Measurements from ENCODE around the gene PRKN. TPM values are rescaled to one million over a fixed set of nuclear protein-coding genes. Genes with fewer than 3 reads are reported as not detected.

PRKN gene
- total RNA-seq, 1 donor from 2014 or later, result 4.9 TPM

GRCh38 chr6:161634916-161635315, 1092.7 kb downstream of the PRKN start:
- no peak for DNase-seq (ENCODE audit: extremely low spot score in 2 of 2)
- Histone ChIP-seq H3K36me3 (no peaks in the 10 kb centered on the region), H3K27ac (no peak overlapping the region), H3K27me3 (no peaks in the 10 kb centered on the region), H3K4me1 (peaks cover 16% of the 10 kb centered on the region), H3K4me3 (no peak overlapping the region), H3K9me3 (no peaks in the 10 kb centered on the region)
- intact Hi-C loops (cut with DNase I), result no loop called here
- TF ChIP-seq, protein P1, sequence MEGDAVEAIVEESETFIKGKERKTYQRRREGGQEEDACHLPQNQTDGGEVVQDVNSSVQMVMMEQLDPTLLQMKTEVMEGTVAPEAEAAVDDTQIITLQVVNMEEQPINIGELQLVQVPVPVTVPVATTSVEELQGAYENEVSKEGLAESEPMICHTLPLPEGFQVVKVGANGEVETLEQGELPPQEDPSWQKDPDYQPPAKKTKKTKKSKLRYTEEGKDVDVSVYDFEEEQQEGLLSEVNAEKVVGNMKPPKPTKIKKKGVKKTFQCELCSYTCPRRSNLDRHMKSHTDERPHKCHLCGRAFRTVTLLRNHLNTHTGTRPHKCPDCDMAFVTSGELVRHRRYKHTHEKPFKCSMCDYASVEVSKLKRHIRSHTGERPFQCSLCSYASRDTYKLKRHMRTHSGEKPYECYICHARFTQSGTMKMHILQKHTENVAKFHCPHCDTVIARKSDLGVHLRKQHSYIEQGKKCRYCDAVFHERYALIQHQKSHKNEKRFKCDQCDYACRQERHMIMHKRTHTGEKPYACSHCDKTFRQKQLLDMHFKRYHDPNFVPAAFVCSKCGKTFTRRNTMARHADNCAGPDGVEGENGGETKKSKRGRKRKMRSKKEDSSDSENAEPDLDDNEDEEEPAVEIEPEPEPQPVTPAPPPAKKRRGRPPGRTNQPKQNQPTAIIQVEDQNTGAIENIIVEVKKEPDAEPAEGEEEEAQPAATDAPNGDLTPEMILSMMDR (IDR thresholded peaks at IDR 0.05), result no peak
- TF ChIP-seq POLR2AphosphoS5 (IDR thresholded peaks at IDR 0.05; ENCODE audit: insufficient read depth in 1 of 2, low read depth in 1 of 2), result no peak
- TF ChIP-seq POLR2A (IDR thresholded peaks at IDR 0.05), result no peak

GRCh38 chr6:161631676-161632194, 1095.8 kb downstream of the PRKN start:
- no peak for DNase-seq (ENCODE audit: extremely low spot score in 2 of 2)
- TF ChIP-seq, protein P1 (IDR thresholded peaks at IDR 0.05), result no peak
- TF ChIP-seq POLR2A (IDR thresholded peaks at IDR 0.05) (no peak), POLR2AphosphoS5 (IDR thresholded peaks at IDR 0.05; ENCODE audit: insufficient read depth in 1 of 2, low read depth in 1 of 2) (no peak)
- Histone ChIP-seq H3K9me3 (no peaks in the 10 kb centered on the region), H3K36me3 (no peaks in the 10 kb centered on the region), H3K4me3 (no peak overlapping the region), H3K4me1 (peaks cover 16% of the 10 kb centered on the region), H3K27ac (no peak overlapping the region), H3K27me3 (no peaks in the 10 kb centered on the region)
- intact Hi-C loops (cut with DNase I), result no loop called here

DNA sequence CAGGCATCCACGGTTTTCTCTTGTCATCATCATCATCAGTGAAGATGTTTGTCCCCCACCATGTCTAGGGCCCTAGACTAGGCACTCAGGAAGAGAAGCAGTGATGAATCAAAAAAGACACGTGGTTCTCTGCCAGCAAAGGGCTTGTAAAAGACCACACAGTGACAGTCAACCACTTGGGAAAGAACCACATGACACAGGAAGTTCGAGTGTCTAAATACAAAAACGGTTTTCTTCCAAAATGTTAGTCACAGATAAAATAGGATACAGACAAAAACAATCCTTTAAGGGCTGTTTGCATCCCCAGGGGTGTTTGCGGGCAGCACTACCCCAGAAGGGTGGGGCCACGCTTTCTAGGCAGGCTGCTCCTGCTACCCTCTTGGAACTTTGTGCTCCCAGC, 1096.9 kb downstream of the PRKN start:
- peaks cover 16% of the 10 kb centered on the region for H3K4me1 ChIP-seq
- H3K27ac ChIP-seq, result no peak overlapping the region
- intact Hi-C loops (cut with DNase I), result no loop called here
- no peaks in the 10 kb centered on the region for H3K36me3 ChIP-seq
- H3K27me3 ChIP-seq, result no peaks in the 10 kb centered on the region
- TF ChIP-seq, protein P1 (IDR thresholded peaks at IDR 0.05), result no peak
- TF ChIP-seq POLR2A (IDR thresholded peaks at IDR 0.05), result no peak
- no peak for TF ChIP-seq POLR2AphosphoS5 (IDR thresholded peaks at IDR 0.05; ENCODE audit: insufficient read depth in 1 of 2, low read depth in 1 of 2)
- DNase-seq (ENCODE audit: extremely low spot score in 2 of 2), result no peak
- H3K4me3 ChIP-seq, result no peak overlapping the region
- no peaks in the 10 kb centered on the region for H3K9me3 ChIP-seq

GRCh38 chr6:161626132-161626676, 1101.4 kb downstream of the PRKN start:
- H3K27ac ChIP-seq, result no peak overlapping the region
- H3K4me1 ChIP-seq, result peaks cover 15% of the 10 kb centered on the region
- H3K9me3 ChIP-seq, result no peaks in the 10 kb centered on the region
- DNase-seq (ENCODE audit: extremely low spot score in 2 of 2), result no peak
- H3K4me3 ChIP-seq, result no peak overlapping the region
- no peaks in the 10 kb centered on the region for H3K27me3 ChIP-seq
- intact Hi-C loops (cut with DNase I), result no loop called here
- no peaks in the 10 kb centered on the region for H3K36me3 ChIP-seq
- TF ChIP-seq, protein P1 (IDR thresholded peaks at IDR 0.05), result no peak
- TF ChIP-seq POLR2AphosphoS5 (IDR thresholded peaks at IDR 0.05; ENCODE audit: insufficient read depth in 1 of 2, low read depth in 1 of 2) (no peak), POLR2A (IDR thresholded peaks at IDR 0.05) (no peak)

DNA sequence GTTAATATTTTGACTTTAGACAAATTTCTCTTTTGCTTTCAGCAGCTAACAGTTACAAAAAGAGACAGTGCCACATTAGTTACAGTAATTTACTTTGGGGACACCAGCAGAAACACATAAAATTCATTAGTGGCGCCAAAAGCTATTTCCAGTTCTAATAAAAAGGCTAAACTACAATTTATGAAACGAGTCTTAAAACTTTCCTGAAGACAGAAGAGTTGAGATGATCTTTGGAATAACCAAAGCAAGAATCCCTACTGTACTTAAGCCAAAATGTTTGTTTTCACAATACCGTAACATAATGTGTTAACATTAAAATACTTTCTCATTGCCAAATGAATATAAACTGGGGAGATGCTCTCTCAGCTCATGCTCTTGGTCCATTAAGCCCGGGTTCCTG, 1103.5 kb downstream of the PRKN start:
- Histone ChIP-seq H3K4me1 (peaks cover 8% of the 10 kb centered on the region), H3K27me3 (no peaks in the 10 kb centered on the region), H3K36me3 (no peaks in the 10 kb centered on the region), H3K4me3 (no peak overlapping the region), H3K27ac (no peak overlapping the region), H3K9me3 (no peaks in the 10 kb centered on the region)
- intact Hi-C loops (cut with DNase I), result no loop called here
- no peak for DNase-seq (ENCODE audit: extremely low spot score in 2 of 2)
- TF ChIP-seq, protein P1 (IDR thresholded peaks at IDR 0.05), result no peak
- TF ChIP-seq POLR2AphosphoS5 (IDR thresholded peaks at IDR 0.05; ENCODE audit: insufficient read depth in 1 of 2, low read depth in 1 of 2), result no peak
- no peak for TF ChIP-seq POLR2A (IDR thresholded peaks at IDR 0.05)
